Activated CD4-positive, alpha-beta memory T cell treated with anti-CD3 and anti-CD28 coated beads for 36 hours (primary cell): ENCODE results near the gene TMEM108. TPM values are rescaled to one million over a fixed set of nuclear protein-coding genes. Genes with fewer than 3 reads are reported as not detected.

Experiments used
- CTCF ChIA-PET: fragments of 350-600 bp; sonication (Branson Sonifier 250); formaldehyde crosslinking; loops from one replicate; lab custom pipeline; 2021; ENCODE audit warnings: antibody characterized with exemption, inconsistent platforms; lab: Charles Lee
- POLR2A ChIA-PET: fragments of 350-600 bp; sonication (Branson Sonifier 250); formaldehyde crosslinking; loops from one replicate; lab custom pipeline; 2021; ENCODE audit warnings: antibody characterized with exemption; lab: Charles Lee
- DNase-seq: peaks from one replicate; pipeline ENCODE4 v3.0.0-alpha.2; 2020
- H3K27ac Mint-ChIP-seq: one replicate; pipeline ENCODE4 v1.8.0; 2021; ENCODE audit warnings: mixed read lengths
- H3K27me3 Mint-ChIP-seq: one replicate; pipeline ENCODE4 v1.8.0; 2021; ENCODE audit warnings: mixed read lengths
- H3K36me3 Mint-ChIP-seq: one replicate; pipeline ENCODE4 v1.8.0; 2021; ENCODE audit warnings: mixed read lengths
- H3K4me1 Mint-ChIP-seq: one replicate; pipeline ENCODE4 v1.8.0; 2021; ENCODE audit warnings: low read depth, mixed read lengths
- H3K4me3 Mint-ChIP-seq: one replicate; pipeline ENCODE4 v1.8.0; 2021; ENCODE audit warnings: mild to moderate bottlenecking, mixed read lengths
- H3K9me3 Mint-ChIP-seq: one replicate; pipeline ENCODE4 v1.8.0; 2021; ENCODE audit warnings: mixed read lengths
- intact Hi-C: fragments of 100-400 bp; cut with micrococcal nuclease; formaldehyde crosslinking; loops from one replicate; pipeline ENCODE4 v1.15.1; 2023
- total RNA-seq, 2 experiments: library from RNA; stranded (reverse); gene quantifications; one replicate each; pipeline ENCODE4 v1.2.3, GENCODE V29; 2021

Gene TMEM108
- total RNA-seq, 2 experiments from 2014 or later = not detected

- Mint-ChIP-seq H3K4me1 (no peaks in the 10 kb centered on the region), H3K4me3 (no peak overlapping the region), H3K36me3 (no peaks in the 10 kb centered on the region), H3K27me3 (no peaks in the 10 kb centered on the region), H3K9me3 (no peaks in the 10 kb centered on the region), H3K27ac (no peak overlapping the region)
- ChIA-PET CTCF (no interaction called here), POLR2A (no interaction called here)
- DNase-seq = no peak
- intact Hi-C loops = no loop called here
Observed at GRCh38 chr3:133093366-133093765, 55.2 kb downstream of the TMEM108 start.

DNA sequence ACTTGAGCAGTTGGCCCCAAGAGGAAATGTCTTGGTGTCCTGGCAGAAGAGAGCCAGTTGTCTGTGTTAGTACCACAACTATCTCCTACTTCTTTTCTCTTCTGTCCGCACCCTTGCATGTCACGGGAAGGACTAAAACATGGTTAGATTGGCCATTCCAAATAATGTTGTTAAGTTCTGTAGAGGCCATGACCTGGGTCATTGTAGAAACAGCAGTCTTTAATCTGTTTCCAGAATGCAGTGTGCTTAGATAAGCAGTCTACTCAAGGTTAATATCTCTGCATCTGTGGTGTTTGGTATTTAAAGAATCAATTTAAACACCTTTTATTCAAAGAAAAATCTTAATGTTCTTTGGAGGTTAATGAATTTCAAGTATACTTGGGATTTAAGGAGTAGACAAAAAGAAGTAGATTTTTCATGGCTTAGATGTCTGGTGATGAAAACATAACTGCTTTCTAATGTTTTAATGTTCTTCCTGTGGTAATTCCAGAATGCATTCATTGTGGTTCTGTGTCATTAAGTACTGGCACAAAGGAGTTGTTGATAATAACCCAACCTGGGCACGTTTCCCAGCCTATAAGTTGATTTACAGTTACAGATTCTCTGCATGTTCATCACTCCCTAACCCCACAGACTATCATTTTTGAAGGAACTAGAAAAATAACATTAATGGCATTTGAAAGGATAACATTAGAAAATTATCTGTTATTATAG lies 58.9 kb downstream of the TMEM108 start:
- intact Hi-C loops = no loop called here
- H3K27ac Mint-ChIP-seq = no peak overlapping the region
- no peak overlapping the region for H3K4me3 Mint-ChIP-seq
- H3K4me1 Mint-ChIP-seq = no peaks in the 10 kb centered on the region
- H3K36me3 Mint-ChIP-seq = no peaks in the 10 kb centered on the region
- ChIA-PET POLR2A (no interaction called here), CTCF (no interaction called here)
- no peak for DNase-seq
- H3K27me3 Mint-ChIP-seq = no peaks in the 10 kb centered on the region
- no peaks in the 10 kb centered on the region for H3K9me3 Mint-ChIP-seq

GRCh38 chr3:133103706-133104105 lies 65.5 kb downstream of the TMEM108 start:
- Mint-ChIP-seq H3K4me1 (no peaks in the 10 kb centered on the region), H3K36me3 (no peaks in the 10 kb centered on the region), H3K27ac (no peak overlapping the region), H3K9me3 (no peaks in the 10 kb centered on the region), H3K27me3 (peaks cover 2% of the 10 kb centered on the region), H3K4me3 (no peak overlapping the region)
- CTCF ChIA-PET = no interaction called here
- POLR2A ChIA-PET = no interaction called here
- intact Hi-C loops = no loop called here
- DNase-seq = no peak

DNA sequence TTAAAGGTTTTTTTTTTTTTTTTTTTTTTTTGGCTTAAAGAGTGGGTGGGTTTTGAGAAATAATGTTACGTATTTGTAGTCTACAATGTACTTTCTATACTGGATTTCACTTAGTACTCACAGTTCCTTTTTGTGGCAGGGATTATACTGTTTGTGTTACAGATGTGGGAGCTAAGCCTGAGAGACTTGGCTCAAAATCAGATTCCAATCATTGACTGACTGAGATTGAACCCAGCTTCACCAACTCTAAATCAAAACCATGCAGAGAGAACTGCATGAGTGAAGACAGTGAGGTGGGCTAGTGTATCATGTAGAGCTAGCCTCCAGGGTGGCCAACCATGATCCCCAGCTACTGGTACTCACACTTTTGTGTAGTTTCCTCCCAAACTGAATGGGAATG lies 68.0 kb downstream of the TMEM108 start:
- Mint-ChIP-seq H3K36me3 (no peaks in the 10 kb centered on the region), H3K27ac (no peak overlapping the region), H3K27me3 (peaks cover 6% of the 10 kb centered on the region), H3K4me1 (no peaks in the 10 kb centered on the region), H3K9me3 (no peaks in the 10 kb centered on the region), H3K4me3 (no peak overlapping the region)
- POLR2A ChIA-PET = no interaction called here
- CTCF ChIA-PET = no interaction called here
- intact Hi-C loops = no loop called here
- DNase-seq = no peak

DNA sequence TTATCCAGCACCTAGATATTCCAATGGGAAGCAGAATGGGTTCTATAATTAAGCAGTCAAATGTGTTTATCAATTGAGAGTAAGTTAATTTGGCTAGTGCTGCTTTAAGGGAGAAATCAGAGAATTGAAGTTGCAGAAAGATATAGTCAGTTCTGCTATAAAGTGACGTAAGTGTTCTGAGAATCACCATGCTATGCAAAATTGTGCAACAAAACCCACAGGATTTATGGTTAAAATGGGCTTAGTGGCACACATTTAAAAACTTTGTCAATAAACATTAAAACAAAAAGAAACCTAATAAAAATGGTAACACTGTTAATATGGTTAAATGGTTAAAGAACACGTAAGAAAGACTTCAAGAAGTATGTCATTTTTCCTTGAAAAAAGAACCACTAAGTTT lies 74.5 kb downstream of the TMEM108 start:
- no peaks in the 10 kb centered on the region for H3K36me3 Mint-ChIP-seq

DNA sequence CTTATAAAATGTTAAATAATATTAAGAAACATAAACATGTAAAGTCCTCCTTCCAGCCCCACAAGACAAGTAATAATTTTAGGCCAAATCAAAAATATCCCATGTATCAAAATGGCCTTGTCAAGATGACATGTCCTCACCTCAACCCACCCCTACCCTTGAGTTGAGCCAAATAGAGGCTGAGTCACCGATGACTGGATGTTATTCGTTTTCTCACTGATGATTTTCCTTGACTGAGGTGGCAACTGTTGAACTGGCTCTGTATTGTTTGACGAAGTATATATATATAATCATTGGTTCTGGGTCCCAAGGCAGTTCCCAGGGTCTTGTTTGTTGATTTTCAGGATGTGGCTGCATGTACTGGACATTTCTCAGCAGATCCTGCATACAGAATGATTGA lies 75.3 kb downstream of the TMEM108 start:
- H3K4me1 Mint-ChIP-seq = no peaks in the 10 kb centered on the region
- POLR2A ChIA-PET = no interaction called here
- CTCF ChIA-PET = no interaction called here
- no peak for DNase-seq
- intact Hi-C loops = no loop called here
- H3K27ac Mint-ChIP-seq = no peak overlapping the region
- peaks cover 4% of the 10 kb centered on the region for H3K27me3 Mint-ChIP-seq
- H3K4me3 Mint-ChIP-seq = no peak overlapping the region
- H3K9me3 Mint-ChIP-seq = no peaks in the 10 kb centered on the region
- no peaks in the 10 kb centered on the region for H3K36me3 Mint-ChIP-seq

More for the DNA sequence above, 74.5 kb downstream of the TMEM108 start:
- ChIA-PET CTCF (no interaction called here), POLR2A (no interaction called here)
- Mint-ChIP-seq H3K4me1 (no peaks in the 10 kb centered on the region), H3K9me3 (no peaks in the 10 kb centered on the region), H3K27me3 (peaks cover 6% of the 10 kb centered on the region), H3K27ac (no peak overlapping the region), H3K4me3 (no peak overlapping the region)
- no peak for DNase-seq
- intact Hi-C loops = no loop called here

DNA sequence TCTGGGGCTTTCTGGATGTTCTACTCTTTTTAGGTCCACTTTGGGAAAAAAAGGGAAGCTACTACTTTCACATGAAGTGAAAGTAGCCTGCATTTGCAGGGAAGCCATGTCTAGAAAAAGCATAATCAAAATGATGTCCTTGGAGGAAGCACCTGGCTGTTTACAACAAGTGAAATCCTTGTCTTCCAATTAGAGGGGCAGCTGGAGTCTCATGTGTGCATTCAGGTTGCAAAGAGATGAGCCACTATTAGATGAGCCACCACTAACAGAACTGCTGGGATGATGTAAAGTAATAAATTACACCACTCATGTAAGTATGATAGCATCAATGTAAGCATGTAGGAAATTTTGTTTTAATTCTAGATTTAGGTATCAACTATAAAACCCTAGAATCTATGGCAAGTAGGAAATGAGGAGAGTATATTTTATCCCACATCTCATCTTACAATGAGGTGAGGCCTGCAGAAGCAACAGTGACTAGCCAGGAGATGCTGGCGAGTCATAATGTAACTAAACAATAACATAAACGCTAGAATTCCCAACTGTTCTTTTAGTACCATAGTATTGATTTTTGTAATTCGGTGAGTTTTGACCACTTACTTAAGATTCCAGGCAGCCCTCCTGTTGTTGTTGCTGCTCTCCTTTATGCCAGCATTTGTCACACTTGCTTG lies 75.9 kb downstream of the TMEM108 start:
- H3K27me3 Mint-ChIP-seq = peaks cover 4% of the 10 kb centered on the region
- no peaks in the 10 kb centered on the region for H3K36me3 Mint-ChIP-seq
- intact Hi-C loops = no loop called here
- no peak for DNase-seq
- CTCF ChIA-PET = no interaction called here
- H3K9me3 Mint-ChIP-seq = no peaks in the 10 kb centered on the region
- POLR2A ChIA-PET = no interaction called here
- H3K27ac Mint-ChIP-seq = no peak overlapping the region
- H3K4me1 Mint-ChIP-seq = no peaks in the 10 kb centered on the region
- no peak overlapping the region for H3K4me3 Mint-ChIP-seq

- intact Hi-C loops = no loop called here
Observed at GRCh38 chr3:133115176-133115575, 77.0 kb downstream of the TMEM108 start.

GRCh38 chr3:133117342-133117741 lies 79.2 kb downstream of the TMEM108 start:
- Mint-ChIP-seq H3K27ac (no peak overlapping the region), H3K4me3 (no peak overlapping the region), H3K9me3 (no peaks in the 10 kb centered on the region), H3K27me3 (peaks cover 3% of the 10 kb centered on the region), H3K4me1 (no peaks in the 10 kb centered on the region), H3K36me3 (no peaks in the 10 kb centered on the region)
- CTCF ChIA-PET = no interaction called here
- DNase-seq = no peak
- POLR2A ChIA-PET = no interaction called here
- intact Hi-C loops = no loop called here

More at GRCh38 chr3:133115176-133115575, 77.0 kb downstream of the TMEM108 start:
- Mint-ChIP-seq H3K4me3 (no peak overlapping the region), H3K27ac (no peak overlapping the region), H3K27me3 (peaks cover 4% of the 10 kb centered on the region), H3K36me3 (no peaks in the 10 kb centered on the region), H3K4me1 (no peaks in the 10 kb centered on the region), H3K9me3 (no peaks in the 10 kb centered on the region)
- ChIA-PET POLR2A (no interaction called here), CTCF (no interaction called here)
- DNase-seq = no peak

GRCh38 chr3:133119176-133119575 lies 81.0 kb downstream of the TMEM108 start:
- no peak overlapping the region for H3K4me3 Mint-ChIP-seq
- POLR2A ChIA-PET = no interaction called here
- no peaks in the 10 kb centered on the region for H3K9me3 Mint-ChIP-seq
- intact Hi-C loops = no loop called here
- CTCF ChIA-PET = no interaction called here
- peaks cover 3% of the 10 kb centered on the region for H3K27me3 Mint-ChIP-seq
- H3K27ac Mint-ChIP-seq = no peak overlapping the region
- H3K4me1 Mint-ChIP-seq = no peaks in the 10 kb centered on the region
- no peaks in the 10 kb centered on the region for H3K36me3 Mint-ChIP-seq
- no peak for DNase-seq

GRCh38 chr3:133121450-133121849 lies 83.3 kb downstream of the TMEM108 start:
- Mint-ChIP-seq H3K27ac (no peak overlapping the region), H3K4me3 (no peak overlapping the region), H3K27me3 (peaks cover 3% of the 10 kb centered on the region), H3K4me1 (no peaks in the 10 kb centered on the region), H3K36me3 (no peaks in the 10 kb centered on the region), H3K9me3 (no peaks in the 10 kb centered on the region)
- intact Hi-C loops = no loop called here
- CTCF ChIA-PET = no interaction called here
- no peak for DNase-seq
- POLR2A ChIA-PET = no interaction called here

- ChIA-PET POLR2A (no interaction called here), CTCF (no interaction called here)
- Mint-ChIP-seq H3K36me3 (no peaks in the 10 kb centered on the region), H3K27me3 (peaks cover 3% of the 10 kb centered on the region), H3K4me3 (no peak overlapping the region), H3K27ac (no peak overlapping the region), H3K4me1 (no peaks in the 10 kb centered on the region), H3K9me3 (no peaks in the 10 kb centered on the region)
- DNase-seq = no peak
- intact Hi-C loops = no loop called here
Observed at GRCh38 chr3:133123636-133124035, 85.4 kb downstream of the TMEM108 start.

DNA sequence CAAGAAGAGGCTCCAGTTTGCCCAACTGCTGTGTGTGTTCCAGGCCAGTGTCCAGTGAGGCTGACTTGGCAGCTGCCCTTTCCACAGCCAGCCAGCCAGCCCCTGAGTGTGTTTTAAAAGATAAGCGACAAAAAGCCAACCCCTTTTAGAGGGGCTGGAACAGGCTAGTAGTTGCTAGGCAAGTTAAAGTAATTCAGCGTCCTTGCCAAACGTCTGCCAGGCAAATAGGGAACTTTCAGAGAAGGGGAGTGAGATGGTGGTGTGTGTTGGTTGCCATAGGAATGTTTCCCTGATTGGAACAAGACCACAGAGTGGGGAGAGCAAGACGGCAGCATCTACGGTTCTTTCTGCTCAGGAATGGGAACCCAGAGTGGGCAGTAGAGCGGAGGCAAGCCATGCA lies 86.3 kb downstream of the TMEM108 start:
- Mint-ChIP-seq H3K27ac (no peak overlapping the region), H3K4me1 (no peaks in the 10 kb centered on the region), H3K27me3 (peaks cover 3% of the 10 kb centered on the region), H3K36me3 (no peaks in the 10 kb centered on the region), H3K4me3 (no peak overlapping the region), H3K9me3 (no peaks in the 10 kb centered on the region)
- intact Hi-C loops = no loop called here
- no peak for DNase-seq
- CTCF ChIA-PET = no interaction called here
- POLR2A ChIA-PET = no interaction called here
